Neural crest cell (in vitro differentiated cells): Measurements from ENCODE around the gene PDZRN4. TPM values are rescaled to one million over a fixed set of nuclear protein-coding genes. Genes with fewer than 3 reads are reported as not detected.

Experiments used
- DNase-seq: peaks from one replicate; pipeline ENCODE4 v3.0.0; 2021; ENCODE audit warnings: low read depth, mixed read lengths, low spot score
- H3K27ac Mint-ChIP-seq: one replicate; pipeline ENCODE4 v1.8.0; 2021; ENCODE audit warnings: mild to moderate bottlenecking, mixed read lengths; ENCODE audit not compliant: unreplicated experiment
- H3K27me3 Mint-ChIP-seq: 2 replicates; pipeline ENCODE4 v1.8.0; 2021; ENCODE audit warnings: low read depth, mild to moderate bottlenecking, mixed read lengths
- H3K36me3 Mint-ChIP-seq: 2 replicates; pipeline ENCODE4 v1.8.0; 2021; ENCODE audit warnings: low read depth, mild to moderate bottlenecking, mixed read lengths
- H3K4me1 Mint-ChIP-seq: 2 replicates; pipeline ENCODE4 v1.8.0; 2021; ENCODE audit warnings: mixed read lengths
- H3K4me3 Mint-ChIP-seq: one replicate; pipeline ENCODE4 v1.8.0; 2021; ENCODE audit warnings: mild to moderate bottlenecking, mixed read lengths
- H3K9me3 Mint-ChIP-seq: 2 replicates; pipeline ENCODE4 v1.8.0; 2021; ENCODE audit warnings: mixed read lengths
- total RNA-seq: library from RNA; stranded (reverse); gene quantifications from 2 replicates; pipeline ENCODE4 v1.2.1, GENCODE V29; 2021
- TF ChIP-seq, protein P1 (sequence below): fragments of 200-600 bp; sonication (generic); conservative IDR thresholded peaks from 2 replicates; pipeline ENCODE4 v1.5.0; 2021; ENCODE audit warnings: antibody characterized with exemption, mild to moderate bottlenecking

PDZRN4 gene
- total RNA-seq, 1 donor from 2014 or later: 2.5 TPM

DNA sequence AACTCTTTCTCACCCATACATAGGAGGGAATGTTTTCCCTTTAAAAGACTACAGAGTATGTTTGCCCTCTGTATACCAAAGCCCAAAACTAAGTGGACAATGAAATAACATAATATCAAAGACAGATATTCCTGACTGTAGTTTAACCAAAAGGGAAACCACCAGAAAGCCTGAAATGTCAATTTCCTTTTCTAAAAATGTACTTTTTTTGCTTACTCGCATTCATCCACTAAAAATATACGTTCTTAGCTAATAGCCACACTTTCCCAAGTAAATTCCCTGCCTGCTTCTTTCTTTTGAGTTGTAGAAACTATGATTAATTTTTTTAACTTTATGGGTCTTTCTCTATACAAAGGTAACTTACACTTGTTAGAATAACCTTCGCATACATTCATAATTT, 280.2 kb downstream of the PDZRN4 start:
- TF ChIP-seq, protein P1, sequence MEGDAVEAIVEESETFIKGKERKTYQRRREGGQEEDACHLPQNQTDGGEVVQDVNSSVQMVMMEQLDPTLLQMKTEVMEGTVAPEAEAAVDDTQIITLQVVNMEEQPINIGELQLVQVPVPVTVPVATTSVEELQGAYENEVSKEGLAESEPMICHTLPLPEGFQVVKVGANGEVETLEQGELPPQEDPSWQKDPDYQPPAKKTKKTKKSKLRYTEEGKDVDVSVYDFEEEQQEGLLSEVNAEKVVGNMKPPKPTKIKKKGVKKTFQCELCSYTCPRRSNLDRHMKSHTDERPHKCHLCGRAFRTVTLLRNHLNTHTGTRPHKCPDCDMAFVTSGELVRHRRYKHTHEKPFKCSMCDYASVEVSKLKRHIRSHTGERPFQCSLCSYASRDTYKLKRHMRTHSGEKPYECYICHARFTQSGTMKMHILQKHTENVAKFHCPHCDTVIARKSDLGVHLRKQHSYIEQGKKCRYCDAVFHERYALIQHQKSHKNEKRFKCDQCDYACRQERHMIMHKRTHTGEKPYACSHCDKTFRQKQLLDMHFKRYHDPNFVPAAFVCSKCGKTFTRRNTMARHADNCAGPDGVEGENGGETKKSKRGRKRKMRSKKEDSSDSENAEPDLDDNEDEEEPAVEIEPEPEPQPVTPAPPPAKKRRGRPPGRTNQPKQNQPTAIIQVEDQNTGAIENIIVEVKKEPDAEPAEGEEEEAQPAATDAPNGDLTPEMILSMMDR: no peak
- Mint-ChIP-seq H3K4me1 (peaks cover 29% of the 10 kb centered on the region), H3K9me3 (no peaks in the 10 kb centered on the region), H3K36me3 (no peaks in the 10 kb centered on the region), H3K4me3 (no peak overlapping the region), H3K27ac (no peak overlapping the region), H3K27me3 (no peaks in the 10 kb centered on the region)
- DNase-seq: no peak

DNA sequence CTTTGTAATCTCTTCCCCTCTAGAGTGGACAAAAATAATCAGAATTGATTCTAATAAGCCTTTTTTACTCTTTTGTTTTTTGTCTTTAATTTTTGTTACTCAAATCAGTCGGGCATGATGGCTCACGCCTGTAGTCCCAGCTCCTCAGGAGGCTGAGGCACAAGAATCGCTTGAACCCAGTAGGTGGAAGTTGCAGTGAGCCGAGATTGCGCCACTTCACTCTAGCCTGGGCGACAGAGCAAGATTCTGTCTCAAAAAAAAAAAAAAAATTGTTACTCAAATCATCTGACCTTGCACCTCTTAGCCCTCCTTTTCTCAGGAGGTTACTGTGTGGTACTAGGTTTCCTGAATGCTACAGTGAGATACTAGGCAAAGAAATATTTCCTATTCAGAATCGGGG, 280.6 kb downstream of the PDZRN4 start:
- Mint-ChIP-seq H3K4me3 (no peak overlapping the region), H3K36me3 (no peaks in the 10 kb centered on the region), H3K27me3 (no peaks in the 10 kb centered on the region), H3K27ac (no peak overlapping the region), H3K9me3 (no peaks in the 10 kb centered on the region), H3K4me1 (peaks cover 29% of the 10 kb centered on the region)
- TF ChIP-seq, protein P1: no peak
- no peak for DNase-seq

DNA sequence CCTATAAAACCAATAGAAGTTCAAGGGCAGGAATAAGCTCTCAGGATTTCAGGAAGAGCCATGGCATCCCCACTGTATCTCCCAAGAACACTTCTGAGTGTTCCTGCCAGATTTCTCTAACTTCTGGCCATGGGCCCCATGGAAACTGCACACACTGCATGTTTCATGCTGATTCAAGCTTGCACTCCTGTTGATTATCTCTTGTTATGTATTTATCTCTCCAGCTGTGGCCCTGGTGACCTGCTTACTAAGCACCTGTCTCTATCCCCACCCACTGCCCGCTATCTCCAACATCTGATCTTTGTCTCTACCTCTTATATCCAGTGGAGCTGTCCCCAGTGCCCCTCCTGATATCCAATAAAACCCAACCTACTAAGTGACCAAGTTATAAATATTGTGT, 285.3 kb downstream of the PDZRN4 start:
- no peaks in the 10 kb centered on the region for H3K36me3 Mint-ChIP-seq
- no peaks in the 10 kb centered on the region for H3K27me3 Mint-ChIP-seq
- TF ChIP-seq, protein P1: no peak

DNA sequence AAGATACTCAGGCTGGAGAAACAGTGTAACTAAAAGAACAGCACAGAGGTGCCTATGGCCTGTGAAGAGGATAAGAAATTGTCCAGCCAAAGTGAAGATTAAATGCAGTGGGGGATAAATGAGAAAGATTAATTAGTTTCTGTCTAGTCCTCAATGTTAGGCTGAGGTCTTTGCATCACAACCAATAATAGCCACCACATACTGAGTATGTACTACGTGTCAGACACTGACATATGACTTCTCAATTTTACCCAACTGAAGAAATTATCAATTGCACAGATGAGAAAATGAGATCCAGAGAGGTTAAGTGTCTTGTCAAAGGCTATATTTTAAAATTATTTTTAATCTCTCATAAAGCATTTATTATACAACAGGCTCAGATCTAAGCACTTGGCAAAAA, 285.9 kb downstream of the PDZRN4 start:
- Mint-ChIP-seq H3K27me3 (no peaks in the 10 kb centered on the region), H3K4me3 (no peak overlapping the region), H3K27ac (no peak overlapping the region), H3K4me1 (peaks cover 8% of the 10 kb centered on the region), H3K9me3 (no peaks in the 10 kb centered on the region), H3K36me3 (no peaks in the 10 kb centered on the region)
- no peak for DNase-seq
- TF ChIP-seq, protein P1: no peak

More for the DNA sequence above, 285.3 kb downstream of the PDZRN4 start:
- Mint-ChIP-seq H3K4me1 (peaks cover 8% of the 10 kb centered on the region), H3K4me3 (no peak overlapping the region), H3K27ac (no peak overlapping the region), H3K9me3 (no peaks in the 10 kb centered on the region)
- DNase-seq: no peak

DNA sequence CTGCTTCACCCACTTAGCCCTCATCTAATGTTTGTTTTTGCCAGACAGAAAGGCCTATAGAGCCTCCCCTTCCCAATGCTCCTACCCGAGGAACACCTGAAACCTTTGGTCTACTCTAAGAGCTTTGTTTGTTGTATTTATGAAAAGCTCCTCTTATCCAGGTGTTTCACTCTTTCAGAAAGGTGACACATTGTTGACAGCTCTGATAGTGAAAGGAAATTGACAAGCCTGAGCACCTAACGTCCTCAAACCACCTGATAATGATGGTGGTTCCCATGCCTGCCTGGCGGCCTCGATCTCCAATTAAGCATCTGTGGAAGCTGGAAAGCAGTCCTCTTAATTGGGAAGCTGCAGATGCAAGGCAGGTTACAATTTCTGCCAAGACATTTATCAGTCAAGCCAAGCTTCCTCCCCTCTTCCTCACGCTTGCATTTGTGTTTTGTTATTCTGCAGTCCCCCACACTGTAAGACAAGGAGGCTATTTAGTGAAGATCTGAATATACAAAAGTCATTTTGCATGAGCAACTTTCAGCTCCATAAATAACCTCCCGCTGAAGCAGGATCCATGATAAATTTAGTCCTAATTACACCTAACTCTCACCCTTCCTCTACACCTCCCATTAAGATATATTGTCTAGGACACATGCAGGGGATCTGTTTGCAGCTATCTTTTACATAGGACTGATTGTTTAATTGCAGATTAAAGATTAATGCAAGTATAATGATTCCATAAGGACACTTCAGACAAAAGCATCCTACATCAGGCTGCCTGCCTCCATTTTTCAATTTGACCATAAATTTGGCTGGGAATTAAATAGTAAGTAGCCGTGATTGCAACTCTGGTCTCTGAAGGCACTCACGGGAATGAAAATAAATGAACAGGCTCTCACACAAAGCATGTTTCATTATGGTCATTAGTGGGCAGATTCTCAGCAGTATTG, 288.6 kb downstream of the PDZRN4 start:
- Mint-ChIP-seq H3K4me1 (peaks cover 15% of the 10 kb centered on the region), H3K27me3 (no peaks in the 10 kb centered on the region), H3K27ac (no peak overlapping the region), H3K9me3 (no peaks in the 10 kb centered on the region), H3K4me3 (no peak overlapping the region), H3K36me3 (no peaks in the 10 kb centered on the region)
- DNase-seq: no peak
- TF ChIP-seq, protein P1: no peak
